WI38 (cell line): ENCODE results near the gene ASB15.

Experiments
- H3K4me3 ChIP-seq: 2 replicates; pipeline ENCODE4 v1.5.1; 2011; ENCODE audit warnings: low read depth, mild to moderate bottlenecking, control low read depth, low read length
- TF ChIP-seq, protein P1 (sequence below): IDR thresholded peaks from 2 replicates; pipeline ENCODE4 v1.5.1; 2012; ENCODE audit warnings: low read depth, mild to moderate bottlenecking, control low read depth, low read length

ASB15 gene

GRCh38 chr7:123609883-123610239 lies 8.2 kb downstream of the ASB15 start:
- TF ChIP-seq, protein P1, sequence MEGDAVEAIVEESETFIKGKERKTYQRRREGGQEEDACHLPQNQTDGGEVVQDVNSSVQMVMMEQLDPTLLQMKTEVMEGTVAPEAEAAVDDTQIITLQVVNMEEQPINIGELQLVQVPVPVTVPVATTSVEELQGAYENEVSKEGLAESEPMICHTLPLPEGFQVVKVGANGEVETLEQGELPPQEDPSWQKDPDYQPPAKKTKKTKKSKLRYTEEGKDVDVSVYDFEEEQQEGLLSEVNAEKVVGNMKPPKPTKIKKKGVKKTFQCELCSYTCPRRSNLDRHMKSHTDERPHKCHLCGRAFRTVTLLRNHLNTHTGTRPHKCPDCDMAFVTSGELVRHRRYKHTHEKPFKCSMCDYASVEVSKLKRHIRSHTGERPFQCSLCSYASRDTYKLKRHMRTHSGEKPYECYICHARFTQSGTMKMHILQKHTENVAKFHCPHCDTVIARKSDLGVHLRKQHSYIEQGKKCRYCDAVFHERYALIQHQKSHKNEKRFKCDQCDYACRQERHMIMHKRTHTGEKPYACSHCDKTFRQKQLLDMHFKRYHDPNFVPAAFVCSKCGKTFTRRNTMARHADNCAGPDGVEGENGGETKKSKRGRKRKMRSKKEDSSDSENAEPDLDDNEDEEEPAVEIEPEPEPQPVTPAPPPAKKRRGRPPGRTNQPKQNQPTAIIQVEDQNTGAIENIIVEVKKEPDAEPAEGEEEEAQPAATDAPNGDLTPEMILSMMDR = no peak

GRCh38 chr7:123612024-123612423 lies 10.4 kb downstream of the ASB15 start:
- TF ChIP-seq, protein P1 = no peak

More at GRCh38 chr7:123609883-123610239, 8.2 kb downstream of the ASB15 start:
- H3K4me3 ChIP-seq = no peak overlapping the region

GRCh38 chr7:123615344-123615743 lies 13.7 kb downstream of the ASB15 start:
- no peak overlapping the region for H3K4me3 ChIP-seq
- TF ChIP-seq, protein P1 = no peak

More at GRCh38 chr7:123612024-123612423, 10.4 kb downstream of the ASB15 start:
- H3K4me3 ChIP-seq = no peak overlapping the region

DNA sequence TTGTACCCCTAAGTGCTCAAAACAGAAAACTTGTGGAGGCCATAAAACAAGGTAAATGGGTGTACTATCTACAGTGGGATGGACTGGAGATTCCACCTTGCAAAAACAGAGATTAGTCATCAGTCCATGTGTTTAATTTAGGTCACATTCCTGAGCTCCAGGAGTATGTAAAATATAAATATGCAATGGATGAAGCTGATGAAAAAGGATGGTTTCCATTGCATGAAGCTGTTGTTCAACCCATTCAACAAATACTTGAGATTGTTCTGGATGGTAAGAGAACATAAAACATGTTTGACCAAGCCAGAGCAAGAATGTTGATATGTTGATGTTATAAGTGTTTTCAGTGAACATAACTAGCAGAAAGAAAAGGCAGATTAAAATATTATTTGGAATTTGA lies 14.6 kb downstream of the ASB15 start:
- TF ChIP-seq, protein P1 = no peak
- H3K4me3 ChIP-seq = no peak overlapping the region

DNA sequence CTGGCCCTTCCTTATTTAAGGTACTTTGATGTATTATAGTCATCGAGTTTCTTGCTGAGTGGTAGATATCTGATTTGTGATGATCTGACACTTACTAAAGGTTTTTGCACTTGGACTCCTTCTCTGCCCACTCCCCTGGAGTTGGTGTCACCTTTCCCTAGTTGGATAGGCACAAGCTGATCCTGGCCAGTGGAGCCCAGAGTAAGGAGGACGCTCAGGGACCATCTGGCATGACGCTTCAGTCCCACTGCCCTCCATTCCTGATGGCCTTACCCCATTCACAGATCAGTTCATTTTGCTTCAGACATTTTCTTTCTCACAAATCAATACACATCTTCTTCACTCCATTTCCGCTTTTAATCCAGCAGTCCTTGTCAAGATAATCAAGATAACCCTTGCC lies 20.1 kb downstream of the ASB15 start:
- TF ChIP-seq, protein P1 = no peak
- H3K4me3 ChIP-seq = no peak overlapping the region

GRCh38 chr7:123622660-123623386 lies 21.2 kb downstream of the ASB15 start:
- no peak overlapping the region for H3K4me3 ChIP-seq
- TF ChIP-seq, protein P1 = no peak

DNA sequence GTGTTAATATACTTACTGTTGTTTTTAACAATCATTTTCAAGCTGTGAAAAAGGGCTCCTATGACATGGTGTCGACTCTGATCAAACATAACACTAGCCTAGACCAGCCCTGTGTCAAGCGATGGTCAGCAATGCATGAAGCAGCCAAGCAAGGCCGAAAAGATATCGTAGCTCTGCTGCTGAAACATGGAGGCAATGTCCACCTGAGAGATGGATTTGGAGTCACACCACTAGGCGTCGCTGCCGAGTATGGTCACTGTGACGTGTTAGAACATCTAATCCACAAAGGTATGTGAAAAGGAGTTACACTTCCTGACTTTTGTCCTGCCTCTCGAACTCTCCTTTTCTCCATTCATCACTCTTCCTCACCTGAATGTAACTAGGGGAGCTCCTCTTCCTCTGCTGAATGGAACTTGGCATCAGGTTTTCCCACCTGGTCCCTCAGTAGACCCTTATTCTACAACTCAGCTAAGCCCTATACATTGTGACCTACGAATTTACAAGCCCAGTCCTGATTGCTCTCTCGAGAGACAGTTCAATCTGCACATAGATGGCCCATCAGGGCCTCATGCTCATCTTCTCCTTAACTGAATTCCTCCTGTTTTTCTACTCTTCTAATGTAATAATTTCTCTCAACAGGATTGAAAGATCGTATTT lies 23.0 kb downstream of the ASB15 start:
- TF ChIP-seq, protein P1 = peak; percentile 28; the same call in 1 of the 2 replicates
- H3K4me3 ChIP-seq = no peak overlapping the region
